HepG2 (cell line): ENCODE results near the gene SP1. TPM values are rescaled to one million over a fixed set of nuclear protein-coding genes. Genes with fewer than 3 reads are reported as not detected.

Experiments
- CBX2 ChIP-seq, 2 experiments: fragments of 200-600 bp in 1 of 2; sonication (generic); formaldehyde crosslinking in 1 of 2; IDR thresholded peaks; 2 replicates each; pipeline versions ENCODE4 v1.7.0 to v1.8.1; 2018 to 2022; ENCODE audit warnings: low read depth in 2 of 2, low read length in 1 of 2, mild to moderate bottlenecking in 1 of 2, missing genetic modification reagents in 1 of 2
- EEA1 ChIP-seq: sonication (generic); formaldehyde crosslinking; IDR thresholded peaks from 2 replicates; pipeline ENCODE4 v1.5.1; 2020; ENCODE audit warnings: mild to moderate bottlenecking, missing genetic modification reagents, borderline replicate concordance
- NCOR1 ChIP-seq: fragments of 200-600 bp; sonication (generic); IDR thresholded peaks from 2 replicates; pipeline ENCODE4 v1.7.0; 2017; ENCODE audit warnings: antibody characterized with exemption, low read length, borderline replicate concordance
- NFKB2 ChIP-seq: sonication (generic); formaldehyde crosslinking; IDR thresholded peaks from 2 replicates; pipeline ENCODE4 v1.4.0; 2020; ENCODE audit warnings: missing genetic modification reagents, borderline replicate concordance
- PCBP1 ChIP-seq: fragments of 200-400 bp; formaldehyde crosslinking; IDR thresholded peaks from 2 replicates; pipeline ENCODE4 v1.6.1; 2017; ENCODE audit warnings: mild to moderate bottlenecking, low read depth, low read length, borderline replicate concordance
- PHF20 ChIP-seq: sonication (generic); formaldehyde crosslinking; IDR thresholded peaks from 2 replicates; pipeline ENCODE4 v1.5.0; 2020; ENCODE audit warnings: mild to moderate bottlenecking, missing genetic modification reagents
- SRSF9 ChIP-seq: fragments of 200-400 bp; formaldehyde crosslinking; IDR thresholded peaks from 2 replicates; pipeline ENCODE4 v1.6.1; 2018; ENCODE audit warnings: borderline replicate concordance, mild to moderate bottlenecking, low read depth, low read length; ENCODE audit not compliant: insufficient read depth, poor library complexity, severe bottlenecking
- STAT5B ChIP-seq: sonication (generic); formaldehyde crosslinking; IDR thresholded peaks from 2 replicates; pipeline ENCODE4 v1.4.0; 2020; ENCODE audit warnings: missing genetic modification reagents
- TEAD2 ChIP-seq: sonication (generic); formaldehyde crosslinking; IDR thresholded peaks from 2 replicates; pipeline ENCODE4 v1.9.0; 2021; ENCODE audit warnings: missing genetic modification reagents
- TMF1 ChIP-seq: sonication (generic); formaldehyde crosslinking; IDR thresholded peaks from 2 replicates; pipeline ENCODE4 v1.8.1; 2022; ENCODE audit warnings: low read depth, missing genetic modification reagents
- ZFX ChIP-seq: sonication (generic); formaldehyde crosslinking; IDR thresholded peaks from 2 replicates; pipeline ENCODE4 v1.4.0; 2020; ENCODE audit warnings: mild to moderate bottlenecking, low read depth, missing genetic modification reagents, moderate library complexity
- ZNF24 ChIP-seq: fragments of 450-650 bp; IDR thresholded peaks from 2 replicates; pipeline ENCODE4 v1.6.1; 2017; ENCODE audit warnings: antibody characterized with exemption, mild to moderate bottlenecking
- ZNF354B ChIP-seq: sonication (generic); formaldehyde crosslinking; IDR thresholded peaks from 2 replicates; pipeline ENCODE4 v1.8.0; 2022; ENCODE audit warnings: mild to moderate bottlenecking, missing genetic modification reagents
- ZNF703 ChIP-seq: sonication (generic); formaldehyde crosslinking; IDR thresholded peaks from 2 replicates; pipeline ENCODE4 v1.5.1; 2020; ENCODE audit warnings: missing genetic modification reagents, mild to moderate bottlenecking, moderate library complexity, borderline replicate concordance
- polyA plus RNA-seq, 8 experiments: library from polyadenylated mRNA; depleted of rRNA in 3 of 8; stranded (reverse) in 7 of 8; unstranded in 1 of 8; fragments of >200 nt; fragmentation: Illumina TruSeq in 4 of 8; extraction: Trizol in 4 of 8; gene quantifications; 2 replicates each; pipeline versions ENCODE4 v1.2.1 to v1.2.3, GENCODE V29; 2011 to 2016; ENCODE audit warnings: low read depth in 4 of 8, missing spikeins in 1 of 8, mixed read lengths in 1 of 8; ENCODE audit not compliant: insufficient read depth in 1 of 8
- total RNA-seq, 5 experiments: library from RNA; depleted of rRNA; stranded (reverse); fragments of >200 nt; fragmentation: Illumina TruSeq; extraction: Trizol; gene quantifications; 2 replicates each; pipeline ENCODE4 v1.2.3, GENCODE V29; 2016; ENCODE audit warnings: low read depth in 1 of 5
- TF ChIP-seq, protein P1 (sequence below): sonication (generic); formaldehyde crosslinking; IDR thresholded peaks from 2 replicates; pipeline ENCODE4 v1.9.0; 2021; ENCODE audit warnings: mild to moderate bottlenecking, missing genetic modification reagents
- TF ChIP-seq, protein P2 (sequence below): sonication (generic); formaldehyde crosslinking; IDR thresholded peaks from 2 replicates; pipeline ENCODE4 v1.5.1; 2020; ENCODE audit warnings: missing genetic modification reagents, mild to moderate bottlenecking, borderline replicate concordance

The SP1 gene
- total and polyA plus RNA-seq, 2 of the 13 experiments (the other 11 are each of a cell fraction or from before 2014, with no cell fraction given), result 26.5 to 27.5 TPM

DNA sequence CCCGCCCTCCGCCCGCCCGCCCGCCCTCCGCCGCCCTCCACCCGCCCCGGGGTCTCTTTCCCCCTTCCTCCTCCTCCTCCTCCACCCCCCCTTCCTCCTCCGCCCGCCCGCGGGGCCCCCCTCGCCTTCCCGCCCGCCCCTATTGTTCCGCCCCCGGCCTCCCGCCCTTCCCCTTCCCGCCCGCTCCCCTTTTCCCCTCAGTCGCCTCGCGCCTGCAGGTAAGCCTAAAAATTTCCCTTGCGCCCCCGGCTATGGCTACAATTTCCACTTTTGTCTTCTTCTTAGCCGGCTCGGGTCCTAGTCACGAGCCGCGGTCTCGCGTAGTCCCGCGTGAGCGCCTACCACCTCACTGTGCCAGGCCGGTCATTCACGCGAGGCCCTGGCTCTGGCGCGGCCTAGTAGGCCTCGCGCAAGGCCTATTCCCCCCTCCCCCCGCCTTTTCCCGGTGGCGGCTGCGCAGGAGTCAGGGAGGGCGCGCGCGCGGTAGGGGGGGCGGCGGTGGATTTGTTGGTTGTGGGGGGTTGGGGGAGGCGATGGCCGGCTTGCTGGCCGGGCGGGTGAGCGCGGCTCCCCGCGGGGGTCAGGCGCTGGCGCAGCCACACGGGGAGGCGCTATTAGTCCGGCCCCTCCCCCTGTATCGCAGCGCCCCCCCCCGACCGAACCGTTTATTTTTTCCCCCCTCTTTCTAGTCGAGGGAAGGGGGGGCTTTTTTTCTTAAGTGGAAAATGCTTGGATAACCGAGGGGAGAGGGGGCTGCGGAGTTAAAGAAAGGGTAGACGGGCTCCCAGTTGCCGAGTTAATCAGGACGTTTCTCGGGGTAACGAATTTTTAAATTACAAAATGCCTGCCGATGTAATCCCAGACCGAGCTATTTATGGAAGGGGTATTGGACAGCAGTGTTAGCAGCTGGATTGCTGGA, 72.4 kb downstream of the SP1 start (continued):
- TF ChIP-seq NCOR1 (peak; percentile 12; the same call in 1 of the 2 replicates), ZNF24 (no peak), PCBP1 (no peak), TMF1 (peak; percentile 42; the same call in 1 of the 2 replicates), CBX2 (IDR thresholded peaks at IDR 0.05; ENCODE audit: low read depth, low read length) (no peak), CBX2 (CRISPR knock-in tag; IDR thresholded peaks at IDR 0.05; ENCODE audit: low read depth) (no peak), ZNF703 (CRISPR knock-in tag) (0 out of 2 replicates have a peak, but pooled peaks have one; percentile 44), SRSF9 (no peak), ZFX (CRISPR knock-in tag) (peak; percentile 100), PHF20 (no peak), TEAD2 (CRISPR knock-in tag) (peak; percentile 78; the same call in 1 of the 2 replicates), STAT5B (CRISPR knock-in tag) (peak; percentile 46; the same call in 1 of the 2 replicates), ZNF354B (no peak), EEA1 (CRISPR knock-in tag) (no peak), NFKB2 (CRISPR knock-in tag) (peak; percentile 66; the same call in 1 of the 2 replicates)
- TF ChIP-seq, protein P1, sequence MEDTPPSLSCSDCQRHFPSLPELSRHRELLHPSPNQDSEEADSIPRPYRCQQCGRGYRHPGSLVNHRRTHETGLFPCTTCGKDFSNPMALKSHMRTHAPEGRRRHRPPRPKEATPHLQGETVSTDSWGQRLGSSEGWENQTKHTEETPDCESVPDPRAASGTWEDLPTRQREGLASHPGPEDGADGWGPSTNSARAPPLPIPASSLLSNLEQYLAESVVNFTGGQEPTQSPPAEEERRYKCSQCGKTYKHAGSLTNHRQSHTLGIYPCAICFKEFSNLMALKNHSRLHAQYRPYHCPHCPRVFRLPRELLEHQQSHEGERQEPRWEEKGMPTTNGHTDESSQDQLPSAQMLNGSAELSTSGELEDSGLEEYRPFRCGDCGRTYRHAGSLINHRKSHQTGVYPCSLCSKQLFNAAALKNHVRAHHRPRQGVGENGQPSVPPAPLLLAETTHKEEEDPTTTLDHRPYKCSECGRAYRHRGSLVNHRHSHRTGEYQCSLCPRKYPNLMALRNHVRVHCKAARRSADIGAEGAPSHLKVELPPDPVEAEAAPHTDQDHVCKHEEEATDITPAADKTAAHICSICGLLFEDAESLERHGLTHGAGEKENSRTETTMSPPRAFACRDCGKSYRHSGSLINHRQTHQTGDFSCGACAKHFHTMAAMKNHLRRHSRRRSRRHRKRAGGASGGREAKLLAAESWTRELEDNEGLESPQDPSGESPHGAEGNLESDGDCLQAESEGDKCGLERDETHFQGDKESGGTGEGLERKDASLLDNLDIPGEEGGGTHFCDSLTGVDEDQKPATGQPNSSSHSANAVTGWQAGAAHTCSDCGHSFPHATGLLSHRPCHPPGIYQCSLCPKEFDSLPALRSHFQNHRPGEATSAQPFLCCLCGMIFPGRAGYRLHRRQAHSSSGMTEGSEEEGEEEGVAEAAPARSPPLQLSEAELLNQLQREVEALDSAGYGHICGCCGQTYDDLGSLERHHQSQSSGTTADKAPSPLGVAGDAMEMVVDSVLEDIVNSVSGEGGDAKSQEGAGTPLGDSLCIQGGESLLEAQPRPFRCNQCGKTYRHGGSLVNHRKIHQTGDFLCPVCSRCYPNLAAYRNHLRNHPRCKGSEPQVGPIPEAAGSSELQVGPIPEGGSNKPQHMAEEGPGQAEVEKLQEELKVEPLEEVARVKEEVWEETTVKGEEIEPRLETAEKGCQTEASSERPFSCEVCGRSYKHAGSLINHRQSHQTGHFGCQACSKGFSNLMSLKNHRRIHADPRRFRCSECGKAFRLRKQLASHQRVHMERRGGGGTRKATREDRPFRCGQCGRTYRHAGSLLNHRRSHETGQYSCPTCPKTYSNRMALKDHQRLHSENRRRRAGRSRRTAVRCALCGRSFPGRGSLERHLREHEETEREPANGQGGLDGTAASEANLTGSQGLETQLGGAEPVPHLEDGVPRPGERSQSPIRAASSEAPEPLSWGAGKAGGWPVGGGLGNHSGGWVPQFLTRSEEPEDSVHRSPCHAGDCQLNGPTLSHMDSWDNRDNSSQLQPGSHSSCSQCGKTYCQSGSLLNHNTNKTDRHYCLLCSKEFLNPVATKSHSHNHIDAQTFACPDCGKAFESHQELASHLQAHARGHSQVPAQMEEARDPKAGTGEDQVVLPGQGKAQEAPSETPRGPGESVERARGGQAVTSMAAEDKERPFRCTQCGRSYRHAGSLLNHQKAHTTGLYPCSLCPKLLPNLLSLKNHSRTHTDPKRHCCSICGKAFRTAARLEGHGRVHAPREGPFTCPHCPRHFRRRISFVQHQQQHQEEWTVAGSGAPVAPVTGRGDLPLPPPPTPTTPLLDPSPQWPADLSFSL (CRISPR knock-in tag), result no peak
- TF ChIP-seq, protein P2, sequence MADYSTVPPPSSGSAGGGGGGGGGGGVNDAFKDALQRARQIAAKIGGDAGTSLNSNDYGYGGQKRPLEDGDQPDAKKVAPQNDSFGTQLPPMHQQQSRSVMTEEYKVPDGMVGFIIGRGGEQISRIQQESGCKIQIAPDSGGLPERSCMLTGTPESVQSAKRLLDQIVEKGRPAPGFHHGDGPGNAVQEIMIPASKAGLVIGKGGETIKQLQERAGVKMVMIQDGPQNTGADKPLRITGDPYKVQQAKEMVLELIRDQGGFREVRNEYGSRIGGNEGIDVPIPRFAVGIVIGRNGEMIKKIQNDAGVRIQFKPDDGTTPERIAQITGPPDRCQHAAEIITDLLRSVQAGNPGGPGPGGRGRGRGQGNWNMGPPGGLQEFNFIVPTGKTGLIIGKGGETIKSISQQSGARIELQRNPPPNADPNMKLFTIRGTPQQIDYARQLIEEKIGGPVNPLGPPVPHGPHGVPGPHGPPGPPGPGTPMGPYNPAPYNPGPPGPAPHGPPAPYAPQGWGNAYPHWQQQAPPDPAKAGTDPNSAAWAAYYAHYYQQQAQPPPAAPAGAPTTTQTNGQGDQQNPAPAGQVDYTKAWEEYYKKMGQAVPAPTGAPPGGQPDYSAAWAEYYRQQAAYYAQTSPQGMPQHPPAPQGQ, result no peak
